ENCODE data around the gene DPP6.

DNA sequence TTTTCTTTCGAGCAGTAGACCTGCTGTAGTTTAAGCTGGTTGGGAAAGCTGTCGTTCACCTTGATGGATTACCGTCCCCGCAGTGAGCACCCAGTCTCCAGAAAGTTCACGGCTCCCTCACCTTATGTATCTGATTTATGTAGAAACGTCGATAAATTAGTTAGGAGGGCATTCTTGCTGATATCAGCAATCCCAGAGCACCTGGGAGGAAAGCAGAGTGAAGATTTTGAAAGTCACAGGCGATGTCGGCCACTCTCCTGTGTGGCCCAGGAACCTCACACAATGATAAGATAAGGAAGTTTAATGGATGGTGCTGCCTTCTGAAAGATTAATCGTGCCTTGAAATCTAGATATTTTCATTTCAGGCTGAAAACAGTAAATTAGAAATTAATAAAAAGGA, 336.8 kb downstream of the DPP6 start:
- TF ChIP-seq, protein P1, sequence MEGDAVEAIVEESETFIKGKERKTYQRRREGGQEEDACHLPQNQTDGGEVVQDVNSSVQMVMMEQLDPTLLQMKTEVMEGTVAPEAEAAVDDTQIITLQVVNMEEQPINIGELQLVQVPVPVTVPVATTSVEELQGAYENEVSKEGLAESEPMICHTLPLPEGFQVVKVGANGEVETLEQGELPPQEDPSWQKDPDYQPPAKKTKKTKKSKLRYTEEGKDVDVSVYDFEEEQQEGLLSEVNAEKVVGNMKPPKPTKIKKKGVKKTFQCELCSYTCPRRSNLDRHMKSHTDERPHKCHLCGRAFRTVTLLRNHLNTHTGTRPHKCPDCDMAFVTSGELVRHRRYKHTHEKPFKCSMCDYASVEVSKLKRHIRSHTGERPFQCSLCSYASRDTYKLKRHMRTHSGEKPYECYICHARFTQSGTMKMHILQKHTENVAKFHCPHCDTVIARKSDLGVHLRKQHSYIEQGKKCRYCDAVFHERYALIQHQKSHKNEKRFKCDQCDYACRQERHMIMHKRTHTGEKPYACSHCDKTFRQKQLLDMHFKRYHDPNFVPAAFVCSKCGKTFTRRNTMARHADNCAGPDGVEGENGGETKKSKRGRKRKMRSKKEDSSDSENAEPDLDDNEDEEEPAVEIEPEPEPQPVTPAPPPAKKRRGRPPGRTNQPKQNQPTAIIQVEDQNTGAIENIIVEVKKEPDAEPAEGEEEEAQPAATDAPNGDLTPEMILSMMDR (IDR thresholded peaks at IDR 0.05): no peak
- no peak for TF ChIP-seq EP300 (IDR thresholded peaks at IDR 0.05; ENCODE audit: low read depth)

All from transverse colon (tissue), 3 donors.